WTC11 (cell line): ENCODE measurements around the gene ING5.

Experiments used
- FOXK1 ChIP-seq: sonication (generic); formaldehyde crosslinking; IDR thresholded peaks from 2 replicates; pipeline ENCODE4 v1.8.0; 2022; ENCODE audit warnings: mild to moderate bottlenecking, moderate library complexity, missing genetic modification reagents
- GABPB1 ChIP-seq: sonication (generic); formaldehyde crosslinking; IDR thresholded peaks from 2 replicates; pipeline ENCODE4 v1.8.1; 2023; ENCODE audit warnings: mild to moderate bottlenecking, missing genetic modification reagents
- HMGA2 ChIP-seq: fragments of 250-450 bp; sonication (Bioruptor Pico); IDR thresholded peaks from 2 replicates; pipeline ENCODE4 v1.4.0; 2021; ENCODE audit warnings: mild to moderate bottlenecking, moderate library complexity
- NFATC4 ChIP-seq: fragments of 250-450 bp; sonication (Bioruptor Pico); IDR thresholded peaks from 2 replicates; pipeline ENCODE4 v1.9.0; 2021; ENCODE audit warnings: mild to moderate bottlenecking
- TEAD4 ChIP-seq: sonication (generic); formaldehyde crosslinking; IDR thresholded peaks from 2 replicates; pipeline ENCODE4 v1.8.0; 2022; ENCODE audit warnings: mild to moderate bottlenecking, missing genetic modification reagents
- ZBTB21 ChIP-seq: sonication (generic); formaldehyde crosslinking; IDR thresholded peaks from 2 replicates; pipeline ENCODE4 v1.8.1; 2023; ENCODE audit warnings: mild to moderate bottlenecking, missing genetic modification reagents, borderline replicate concordance
- ZNF423 ChIP-seq: fragments of 250-450 bp; sonication (Bioruptor Pico); IDR thresholded peaks from 2 replicates; pipeline ENCODE4 v2.1.2; 2022; ENCODE audit warnings: mild to moderate bottlenecking, moderate library complexity
- TF ChIP-seq, protein P1 (sequence below): fragments of 250-450 bp; sonication (Bioruptor Pico); IDR thresholded peaks from 2 replicates; pipeline ENCODE4 v2.1.2; 2022; ENCODE audit warnings: mild to moderate bottlenecking, moderate library complexity
- TF ChIP-seq, protein P2 (sequence below): fragments of 200-600 bp; IDR thresholded peaks from 2 replicates; pipeline ENCODE4 v1.8.0; 2022; ENCODE audit warnings: antibody characterized with exemption

DNA sequence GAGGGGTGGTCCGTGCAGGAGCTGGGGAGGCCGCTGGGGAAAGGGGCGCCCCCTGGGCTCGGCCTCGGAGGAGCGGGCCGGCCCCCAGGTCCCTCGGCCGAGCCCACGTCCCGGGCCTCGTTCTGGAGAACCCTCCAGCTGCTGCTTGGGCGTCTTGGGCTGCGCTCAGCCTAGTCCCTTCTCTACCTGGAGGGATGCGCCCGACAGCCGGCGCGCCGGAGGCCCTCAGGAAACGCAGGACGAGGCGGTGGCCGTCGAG is 32.3 kb downstream of the ING5 start:
- TF ChIP-seq ZBTB21 (CRISPR knock-in tag) (0 out of 2 replicates have a peak, but pooled peaks have one; percentile 53), NFATC4 (CRISPR knock-in tag) (no peak), FOXK1 (CRISPR knock-in tag) (no peak), TEAD4 (CRISPR knock-in tag) (no peak), GABPB1 (CRISPR knock-in tag) (no peak; the same call in 1 of the 2 replicates), ZNF423 (CRISPR knock-in tag) (no peak), HMGA2 (CRISPR knock-in tag) (no peak)
- TF ChIP-seq, protein P1, sequence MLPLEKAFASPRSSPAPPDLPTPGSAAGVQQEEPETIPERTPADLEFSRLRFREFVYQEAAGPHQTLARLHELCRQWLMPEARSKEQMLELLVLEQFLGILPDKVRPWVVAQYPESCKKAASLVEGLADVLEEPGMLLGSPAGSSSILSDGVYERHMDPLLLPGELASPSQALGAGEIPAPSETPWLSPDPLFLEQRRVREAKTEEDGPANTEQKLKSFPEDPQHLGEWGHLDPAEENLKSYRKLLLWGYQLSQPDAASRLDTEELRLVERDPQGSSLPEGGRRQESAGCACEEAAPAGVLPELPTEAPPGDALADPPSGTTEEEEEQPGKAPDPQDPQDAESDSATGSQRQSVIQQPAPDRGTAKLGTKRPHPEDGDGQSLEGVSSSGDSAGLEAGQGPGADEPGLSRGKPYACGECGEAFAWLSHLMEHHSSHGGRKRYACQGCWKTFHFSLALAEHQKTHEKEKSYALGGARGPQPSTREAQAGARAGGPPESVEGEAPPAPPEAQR = no peak
- TF ChIP-seq, protein P2, sequence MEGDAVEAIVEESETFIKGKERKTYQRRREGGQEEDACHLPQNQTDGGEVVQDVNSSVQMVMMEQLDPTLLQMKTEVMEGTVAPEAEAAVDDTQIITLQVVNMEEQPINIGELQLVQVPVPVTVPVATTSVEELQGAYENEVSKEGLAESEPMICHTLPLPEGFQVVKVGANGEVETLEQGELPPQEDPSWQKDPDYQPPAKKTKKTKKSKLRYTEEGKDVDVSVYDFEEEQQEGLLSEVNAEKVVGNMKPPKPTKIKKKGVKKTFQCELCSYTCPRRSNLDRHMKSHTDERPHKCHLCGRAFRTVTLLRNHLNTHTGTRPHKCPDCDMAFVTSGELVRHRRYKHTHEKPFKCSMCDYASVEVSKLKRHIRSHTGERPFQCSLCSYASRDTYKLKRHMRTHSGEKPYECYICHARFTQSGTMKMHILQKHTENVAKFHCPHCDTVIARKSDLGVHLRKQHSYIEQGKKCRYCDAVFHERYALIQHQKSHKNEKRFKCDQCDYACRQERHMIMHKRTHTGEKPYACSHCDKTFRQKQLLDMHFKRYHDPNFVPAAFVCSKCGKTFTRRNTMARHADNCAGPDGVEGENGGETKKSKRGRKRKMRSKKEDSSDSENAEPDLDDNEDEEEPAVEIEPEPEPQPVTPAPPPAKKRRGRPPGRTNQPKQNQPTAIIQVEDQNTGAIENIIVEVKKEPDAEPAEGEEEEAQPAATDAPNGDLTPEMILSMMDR = no peak
